Stimulated activated CD8-positive, alpha-beta memory T cell treated with anti-CD3 and anti-CD28 coated beads, Interleukin-15, amount 100 ng/mL, for 4 hours (primary cell): Measurements from ENCODE around the gene MYL12A.
"Not testable (repeated sequence)": the region's sequence is repeated elsewhere in the genome, so short reads cannot be mapped to it uniquely, and the experiment has no call there.

Experiments
- DNase-seq, 2 donors: peaks; one replicate each; pipeline ENCODE4 v3.0.0-alpha.2; 2020; ENCODE audit warnings: low read depth in 2 of 2

Gene MYL12A

GRCh38 chr18:3247240-3248061 lies at the start of gene MYL12A:
TSS of gene MYL12A (plus strand) at chr18:3247801. CDS start at chr18:3253248, 5,447 bp downstream.
- DNase-seq: peak; percentile 84

DNA sequence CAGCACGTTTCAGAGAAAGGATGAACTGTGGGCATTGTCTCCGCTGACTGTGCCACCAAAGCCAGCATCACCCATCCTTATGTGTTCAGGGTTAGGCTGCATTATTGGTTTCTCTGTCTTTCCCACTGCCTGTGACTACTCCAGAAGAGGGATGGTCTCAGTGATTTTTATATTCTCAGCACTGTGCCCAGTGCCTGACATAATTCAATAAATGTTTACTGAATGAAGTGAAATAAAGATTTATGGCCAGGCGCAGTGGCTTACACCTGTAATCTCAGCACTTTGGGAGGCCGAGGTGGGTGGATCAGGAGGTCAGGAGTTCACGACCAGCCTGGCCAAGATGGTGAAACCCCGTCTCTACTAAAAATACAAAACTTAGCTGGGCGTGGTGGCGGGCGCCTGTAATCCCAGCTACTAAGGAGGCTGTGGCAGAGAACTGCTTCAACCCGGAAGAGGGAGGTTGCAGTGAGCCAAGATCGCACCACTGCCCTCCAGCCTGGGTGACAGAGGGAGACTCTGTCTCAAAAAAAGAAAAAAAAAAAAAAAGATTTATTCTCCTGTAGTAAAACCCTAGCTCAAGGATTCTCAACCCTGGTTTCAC lies 49.2 kb upstream of the MYL12A start:
- DNase-seq: not testable (repeated sequence)

DNA sequence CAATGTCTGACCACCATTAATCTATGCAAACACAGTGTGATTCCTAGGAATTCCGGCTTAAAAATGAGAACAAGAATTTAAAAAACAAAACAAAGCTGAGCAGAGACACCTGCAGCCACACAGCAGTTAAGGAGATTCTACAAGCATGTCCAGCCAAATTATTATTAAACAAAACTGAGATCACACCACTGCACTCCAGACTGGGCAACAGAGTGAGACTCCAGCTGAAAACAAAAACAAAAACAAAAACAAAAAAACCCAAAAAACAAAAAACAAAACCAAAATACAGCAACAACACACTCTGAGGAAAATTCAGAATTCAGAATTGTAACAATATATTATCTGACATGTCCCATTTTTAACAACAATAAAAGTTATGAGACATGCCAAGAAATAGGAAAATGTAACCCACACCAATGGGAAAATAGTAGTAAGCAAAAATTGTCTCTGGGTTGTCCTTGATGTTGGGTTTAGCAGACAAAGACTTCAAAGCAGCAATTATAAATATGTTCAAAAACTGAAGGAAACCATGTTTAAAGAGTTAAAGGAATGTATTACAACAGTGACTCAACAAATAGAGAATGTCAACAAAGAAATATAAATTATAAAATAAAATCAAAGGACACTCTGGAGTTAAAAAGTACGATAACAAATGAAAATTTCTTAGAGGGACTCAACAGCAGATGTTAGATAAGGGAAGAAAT lies 47.5 kb upstream of the MYL12A start:
- DNase-seq: no peak

DNA sequence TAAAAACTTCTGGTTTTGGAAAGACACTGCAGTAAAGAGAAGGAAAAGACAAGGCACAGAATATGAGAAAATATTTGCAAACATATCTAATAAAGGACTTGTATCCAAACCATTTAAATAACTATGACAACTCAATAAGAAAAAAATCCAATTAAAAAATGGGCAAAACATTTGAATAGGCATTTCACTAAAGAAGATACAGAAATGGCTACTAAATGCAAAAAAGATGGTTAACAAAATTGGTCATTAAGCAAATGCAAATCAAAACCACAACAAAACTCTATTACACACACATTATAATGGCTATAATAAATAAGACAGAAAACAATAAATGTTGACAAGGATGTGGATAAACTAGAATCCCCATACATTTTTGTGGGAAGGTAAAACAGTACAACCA lies 42.4 kb upstream of the MYL12A start:
- no peak for DNase-seq

GRCh38 chr18:3207565-3207964 lies 40.0 kb upstream of the MYL12A start:
- no peak for DNase-seq

DNA sequence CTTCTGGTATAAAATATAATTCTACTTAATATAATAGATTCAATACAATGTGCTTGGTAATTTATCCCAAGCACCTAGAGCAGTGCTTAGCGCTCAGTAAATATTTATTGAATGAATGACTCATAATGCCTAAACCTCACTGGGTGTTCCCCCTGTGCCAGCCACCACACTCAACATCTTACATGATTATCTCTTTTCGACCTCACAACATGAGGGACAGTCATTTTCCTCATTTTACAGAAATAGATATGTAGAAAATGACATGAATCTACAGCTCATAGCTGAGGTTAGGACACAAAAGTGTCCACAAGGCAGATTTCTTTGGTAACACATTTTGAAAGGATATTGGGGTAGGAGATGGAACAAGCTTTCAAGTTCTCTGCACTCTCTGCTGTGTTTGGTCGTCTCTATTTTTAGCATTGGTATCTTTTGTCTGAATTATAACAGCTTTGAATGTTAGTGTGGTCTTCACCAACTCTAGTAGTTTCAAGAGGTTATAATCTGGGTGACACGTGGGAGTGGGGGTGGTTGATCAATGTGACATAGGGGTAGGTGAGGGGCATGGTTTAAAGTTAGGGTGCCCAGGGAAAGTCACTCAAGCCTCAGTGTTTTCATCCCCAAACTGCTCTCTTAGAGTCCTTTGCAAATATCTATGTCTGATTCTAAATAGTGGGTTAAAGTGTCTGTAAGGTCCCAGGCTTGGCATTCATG lies 37.6 kb upstream of the MYL12A start:
- no peak for DNase-seq

GRCh38 chr18:3211236-3211992 lies 36.2 kb upstream of the MYL12A start:
- no peak for DNase-seq

GRCh38 chr18:3212657-3213056 lies 34.9 kb upstream of the MYL12A start:
- DNase-seq: no peak

- DNase-seq: no peak
Observed at GRCh38 chr18:3213300-3214059, 34.1 kb upstream of the MYL12A start.

DNA sequence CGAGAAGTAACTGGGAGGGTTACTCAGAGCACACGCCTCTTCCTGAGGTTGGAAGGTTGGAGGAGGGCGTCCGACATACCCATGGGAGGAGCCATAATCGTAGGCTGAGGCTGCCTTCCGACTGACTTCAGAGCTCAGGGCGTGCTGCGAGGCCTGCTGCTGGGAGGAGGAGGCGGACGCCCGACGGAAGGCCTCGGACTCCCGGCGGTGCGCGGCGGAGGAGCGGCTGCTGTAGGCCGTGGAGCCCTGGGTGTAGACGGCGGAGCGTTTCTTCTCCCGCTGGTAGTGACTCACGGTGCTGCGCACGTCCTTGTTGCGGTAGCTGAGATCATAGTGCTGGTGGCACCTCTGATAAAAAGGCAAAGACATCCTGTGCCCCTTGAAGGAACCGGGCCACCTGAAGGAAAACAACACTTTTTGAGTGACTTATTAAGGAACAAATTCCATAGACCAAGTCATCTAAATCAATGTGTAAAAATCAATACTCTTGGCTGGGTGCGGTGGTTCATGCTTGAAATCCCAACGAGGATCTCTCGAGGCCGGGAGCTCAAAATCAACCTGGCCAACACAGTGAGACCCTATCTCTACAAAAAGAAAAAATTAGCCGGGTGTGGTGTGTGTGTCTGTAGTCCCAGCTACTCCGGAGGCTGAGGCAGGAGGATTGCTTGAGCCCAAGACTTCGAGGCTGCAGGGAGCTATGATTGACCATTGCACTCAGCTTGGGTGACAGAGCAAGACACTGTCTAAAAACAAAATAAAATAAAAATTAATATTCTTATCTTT lies 32.6 kb upstream of the MYL12A start:
- no peak for DNase-seq

- no peak for DNase-seq
Observed at GRCh38 chr18:3216987-3217386, 30.6 kb upstream of the MYL12A start.

- no peak for DNase-seq
Observed at GRCh38 chr18:3217948-3218647, 29.5 kb upstream of the MYL12A start.

GRCh38 chr18:3218819-3219218 lies 28.8 kb upstream of the MYL12A start:
- no peak for DNase-seq

- DNase-seq: no peak
Observed at GRCh38 chr18:3219241-3219630, 28.4 kb upstream of the MYL12A start.

- no peak for DNase-seq
Observed at GRCh38 chr18:3219631-3220335, 27.8 kb upstream of the MYL12A start, which contains the start of gene MYOM1. TSS of gene MYOM1 (minus strand) at chr18:3219968. CDS start at chr18:3215223, 4,745 bp downstream.

GRCh38 chr18:3220868-3221267 lies 26.7 kb upstream of the MYL12A start:
- not testable (repeated sequence) for DNase-seq

GRCh38 chr18:3221496-3221895 lies 26.1 kb upstream of the MYL12A start:
- DNase-seq: no peak

GRCh38 chr18:3223356-3223755 lies 24.2 kb upstream of the MYL12A start:
- no peak for DNase-seq
